K562 (cell line): ENCODE results near the gene FBRS. TPM values are rescaled to one million over a fixed set of nuclear protein-coding genes. Genes with fewer than 3 reads are reported as not detected.

Experiments used
- CBFA2T3 ChIP-seq: fragments of 450-650 bp; IDR thresholded peaks from 2 replicates; pipeline ENCODE4 v1.6.1; 2017
- CEBPB ChIP-seq: fragments of 450-650 bp; IDR thresholded peaks from 2 replicates; pipeline ENCODE4 v1.6.1; 2016; ENCODE audit warnings: missing genetic modification characterization, missing compliant biosample characterization
- ELF1 ChIP-seq: fragments of 200-800 bp; sonication (Bioruptor generic); IDR thresholded peaks from 2 replicates; pipeline ENCODE4 v1.6.1; 2016; ENCODE audit warnings: missing genetic modification characterization, missing compliant biosample characterization
- FIP1L1 ChIP-seq: fragments of 200-400 bp; formaldehyde crosslinking; IDR thresholded peaks from 2 replicates; pipeline ENCODE4 v1.6.1; 2018; ENCODE audit warnings: mild to moderate bottlenecking, low read depth, low read length; ENCODE audit not compliant: poor library complexity, severe bottlenecking
- MBD1 ChIP-seq: fragments of 250-450 bp; sonication (Bioruptor Pico); IDR thresholded peaks from 2 replicates; pipeline ENCODE4 v1.8.0; 2022; ENCODE audit warnings: inconsistent platforms
- MLX ChIP-seq, 2 experiments: fragments of 450-650 bp in 1 of 2; sonication (generic) in 1 of 2; formaldehyde crosslinking; conservative IDR thresholded peaks; 2 replicates each; pipeline versions ENCODE4 v1.4.0 to v1.8.1; 2020 to 2022; ENCODE audit warnings: mild to moderate bottlenecking in 1 of 2, missing genetic modification reagents in 1 of 2
- USF1 ChIP-seq: sonication (generic); formaldehyde crosslinking; IDR thresholded peaks from 2 replicates; pipeline ENCODE4 v1.9.0; 2022; ENCODE audit warnings: mild to moderate bottlenecking, missing genetic modification reagents
- ZBTB40 ChIP-seq, 2 experiments: fragments of 450-650 bp in 1 of 2; sonication (generic) in 1 of 2; formaldehyde crosslinking in 1 of 2; IDR thresholded peaks; 2 replicates each; pipeline versions ENCODE4 v1.7.1 to v1.9.0; 2016 to 2022; ENCODE audit warnings: inconsistent platforms in 1 of 2, mild to moderate bottlenecking in 1 of 2, missing genetic modification reagents in 1 of 2
- polyA plus RNA-seq, 8 experiments: library from polyadenylated mRNA; depleted of rRNA in 4 of 8; stranded (reverse) in 5 of 8; unstranded in 3 of 8; fragments of >200 nt; fragmentation: Nextera tagmentation in 2 of 8; fragmentation: Illumina TruSeq in 1 of 8; extraction: Ambion mirVana in 2 of 8; extraction: Trizol in 1 of 8; gene quantifications; 2 replicates each; pipeline versions ENCODE4 v1.2.1 to v1.2.3, GENCODE V29; 2011 to 2014; ENCODE audit warnings: inconsistent platforms in 1 of 8, missing spikeins in 1 of 8
- total RNA-seq, 7 experiments: library from RNA; depleted of rRNA in 6 of 7; stranded (reverse); fragments of >200 nt in 6 of 7; fragmentation: Illumina TruSeq in 2 of 7; extraction: Trizol in 2 of 7; gene quantifications; 2 replicates each; pipeline versions ENCODE4 v1.2.1 to v1.2.3, GENCODE V29; 2011 to 2021; ENCODE audit warnings: low replicate concordance in 1 of 7
- TF ChIP-seq, protein P1 (sequence below): IDR thresholded peaks from 2 replicates; pipeline ENCODE4 v1.6.1; 2011; ENCODE audit warnings: borderline replicate concordance, low read depth, mild to moderate bottlenecking, moderate library complexity, low read length; ENCODE audit not compliant: insufficient read depth, poor library complexity, severe bottlenecking

FBRS gene
- total and polyA plus RNA-seq, 9 of the 15 experiments (the other 6 are each of a cell fraction or from before 2014, with no cell fraction given): 0.32 to 59.5 (median 13.1) TPM

DNA sequence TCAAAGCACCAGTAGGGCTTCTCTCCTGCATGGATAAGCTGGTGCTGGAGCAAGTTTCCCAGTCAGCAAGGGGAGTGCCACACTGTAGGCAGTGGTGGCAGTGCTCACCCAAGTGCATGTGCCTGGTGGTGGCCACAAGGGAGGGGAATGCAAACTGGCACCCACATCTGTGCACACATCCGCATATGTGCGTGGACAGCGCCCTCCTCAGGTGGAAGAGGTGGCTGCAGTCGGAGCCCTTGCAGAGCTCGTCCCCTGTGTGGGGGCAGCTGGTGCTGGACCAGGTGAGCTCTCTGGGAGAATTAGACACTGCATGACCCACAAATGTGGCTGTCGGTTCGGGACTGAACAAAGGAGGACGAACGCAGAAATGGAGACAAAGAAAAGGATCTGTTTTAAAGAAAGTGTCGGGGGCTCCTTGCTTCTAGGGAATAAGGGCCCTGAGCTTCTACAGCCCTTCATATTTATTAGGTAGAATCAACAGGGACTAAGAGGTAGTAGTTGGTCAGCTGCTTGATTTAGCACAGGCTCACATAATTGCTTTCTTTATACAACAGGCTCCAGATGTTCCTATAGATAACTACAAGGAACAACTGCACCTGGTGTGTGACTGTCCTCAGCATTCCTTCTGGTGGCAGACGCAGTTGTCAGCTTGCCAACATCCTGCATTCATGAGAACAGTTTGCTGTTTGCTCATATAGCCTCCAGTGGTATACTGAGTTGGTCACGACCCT, 42.7 kb upstream of the FBRS start (continued):
- TF ChIP-seq ZBTB40 (IDR thresholded peaks at IDR 0.05) (no peak), ZBTB40 (CRISPR knock-in tag; IDR thresholded peaks at IDR 0.05) (no peak), USF1 (CRISPR knock-in tag) (no peak), CEBPB (no peak), CBFA2T3 (peak; percentile 64), FIP1L1 (no peak), MLX (CRISPR knock-in tag; conservative IDR thresholded peaks at IDR 0.05) (no peak), MBD1 (CRISPR knock-in tag) (no peak), ELF1 (tag) (no peak)
- TF ChIP-seq, protein P1, sequence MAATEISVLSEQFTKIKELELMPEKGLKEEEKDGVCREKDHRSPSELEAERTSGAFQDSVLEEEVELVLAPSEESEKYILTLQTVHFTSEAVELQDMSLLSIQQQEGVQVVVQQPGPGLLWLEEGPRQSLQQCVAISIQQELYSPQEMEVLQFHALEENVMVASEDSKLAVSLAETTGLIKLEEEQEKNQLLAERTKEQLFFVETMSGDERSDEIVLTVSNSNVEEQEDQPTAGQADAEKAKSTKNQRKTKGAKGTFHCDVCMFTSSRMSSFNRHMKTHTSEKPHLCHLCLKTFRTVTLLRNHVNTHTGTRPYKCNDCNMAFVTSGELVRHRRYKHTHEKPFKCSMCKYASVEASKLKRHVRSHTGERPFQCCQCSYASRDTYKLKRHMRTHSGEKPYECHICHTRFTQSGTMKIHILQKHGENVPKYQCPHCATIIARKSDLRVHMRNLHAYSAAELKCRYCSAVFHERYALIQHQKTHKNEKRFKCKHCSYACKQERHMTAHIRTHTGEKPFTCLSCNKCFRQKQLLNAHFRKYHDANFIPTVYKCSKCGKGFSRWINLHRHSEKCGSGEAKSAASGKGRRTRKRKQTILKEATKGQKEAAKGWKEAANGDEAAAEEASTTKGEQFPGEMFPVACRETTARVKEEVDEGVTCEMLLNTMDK: peak; percentile 21
